Skeletal muscle tissue (tissue), 4 donors: ENCODE data around the gene MSRB1. TPM values are rescaled to one million over a fixed set of nuclear protein-coding genes. Genes with fewer than 3 reads are reported as not detected.
"Not testable (repeated sequence)": the region's sequence is repeated elsewhere in the genome, so short reads cannot be mapped to it uniquely, and the experiment has no call there.

Experiments
- H3K27ac ChIP-seq: one replicate; pipeline ENCODE4 v1.7.0; 2013; ENCODE audit warnings: mild to moderate bottlenecking, low read depth, low read length, inconsistent platforms
- H3K27me3 ChIP-seq, 3 donors: one replicate each; pipeline ENCODE4 v1.7.0; 2013; ENCODE audit warnings: low read length in 3 of 3; ENCODE audit not compliant: control insufficient read depth in 3 of 3, insufficient read depth in 3 of 3
- H3K36me3 ChIP-seq, 3 donors: one replicate each; pipeline ENCODE4 v1.7.0; 2013; ENCODE audit warnings: low read length in 3 of 3; ENCODE audit not compliant: control insufficient read depth in 3 of 3, insufficient read depth in 3 of 3
- H3K4me1 ChIP-seq, 3 donors: one replicate each; pipeline ENCODE4 v1.7.0; 2013; ENCODE audit warnings: low read length in 3 of 3, mild to moderate bottlenecking in 3 of 3; ENCODE audit not compliant: control insufficient read depth in 3 of 3, insufficient read depth in 3 of 3
- H3K4me3 ChIP-seq, 3 donors: one replicate each; pipeline ENCODE4 v1.7.0; 2013; ENCODE audit warnings: low read length in 3 of 3
- H3K9ac ChIP-seq, 3 donors: one replicate each; pipeline ENCODE4 v1.7.0; 2013; ENCODE audit warnings: low read length in 3 of 3, mild to moderate bottlenecking in 3 of 3, moderate library complexity in 2 of 3, low read depth in 1 of 3
- H3K9me3 ChIP-seq, 3 donors: one replicate each; pipeline ENCODE4 v1.7.0; 2013; ENCODE audit warnings: low read length in 3 of 3; ENCODE audit not compliant: control insufficient read depth in 3 of 3
- total RNA-seq: library from RNA; depleted of rRNA; stranded (reverse); fragments of >200 nt; gene quantifications from one replicate; pipeline ENCODE4 v1.2.3, GENCODE V29; 2014
- donor health status: Osteomylitis.

Gene MSRB1
- total RNA-seq, 1 donor from 2014 or later = 13.6 TPM

DNA sequence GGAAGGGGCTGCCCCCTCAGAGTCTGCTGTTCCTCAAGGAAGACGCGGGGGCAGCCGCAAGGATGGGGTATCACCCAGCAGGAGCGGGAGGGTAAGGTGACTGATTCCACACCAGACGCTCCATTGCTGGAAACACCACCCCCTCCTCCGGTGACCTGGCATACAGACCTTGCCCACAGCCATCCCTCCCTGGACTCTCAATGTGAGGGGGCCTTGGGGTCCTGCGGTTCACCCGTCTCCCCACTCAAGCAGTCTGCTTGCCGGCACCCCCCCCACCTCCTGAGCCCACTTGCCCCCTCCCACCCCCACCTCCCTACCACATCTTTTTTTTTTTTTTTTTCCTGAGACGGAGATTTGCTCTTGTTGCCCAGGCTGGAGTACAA, 12.7 kb downstream of the MSRB1 start:
- no peaks in the 10 kb centered on the region for H3K9me3 ChIP-seq
- no peak overlapping the region for H3K27ac ChIP-seq
- H3K36me3 ChIP-seq = no peaks in the 10 kb centered on the region
- peaks cover 2 to 19% (median 10%) of the 10 kb centered on the region in 3 donors for H3K4me1 ChIP-seq
- H3K27me3 ChIP-seq = peaks cover 0 to 17% (median 13%) of the 10 kb centered on the region in 3 donors
- no peak overlapping the region for H3K9ac ChIP-seq
- H3K4me3 ChIP-seq = no peak overlapping the region

GRCh38 chr16:1929578-1930337, 13.2 kb downstream of the MSRB1 start:
- Histone ChIP-seq H3K4me1 (peaks cover 2 to 19% (median 9%) of the 10 kb centered on the region in 3 donors), H3K9ac (peak overlapping the region in 2 of 3 donors; percentile 65 to 79), H3K27me3 (peaks cover 1 to 19% (median 13%) of the 10 kb centered on the region in 3 donors), H3K27ac (no peak overlapping the region), H3K9me3 (no peaks in the 10 kb centered on the region), H3K4me3 (peak overlapping the region; percentile 56 to 72 (median 57)), H3K36me3 (no peaks in the 10 kb centered on the region)

DNA sequence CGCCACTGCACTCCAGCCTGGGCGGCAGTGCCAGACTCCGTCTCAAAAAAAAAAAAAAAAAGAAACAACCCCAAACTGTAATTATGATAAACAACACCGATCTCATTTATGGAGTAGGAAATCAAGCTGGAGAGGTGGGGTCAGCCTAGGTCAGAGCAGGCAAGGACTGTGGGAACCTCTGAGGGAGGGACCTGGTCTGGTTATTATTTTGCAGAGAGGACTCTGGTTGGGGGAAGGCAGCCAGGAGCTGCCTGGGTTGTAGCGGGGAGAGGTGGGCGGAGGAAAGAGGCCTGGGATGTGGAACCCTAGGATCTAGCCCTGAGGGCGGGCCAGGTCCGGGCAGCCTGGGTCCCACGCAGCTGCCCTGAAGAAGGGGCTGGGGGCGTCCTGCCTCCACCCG, 13.9 kb downstream of the MSRB1 start:
- H3K4me3 ChIP-seq = peak overlapping the region; percentile 56 to 72 (median 57)
- peak overlapping the region in 1 of 3 donors; percentile 79 for H3K9ac ChIP-seq

DNA sequence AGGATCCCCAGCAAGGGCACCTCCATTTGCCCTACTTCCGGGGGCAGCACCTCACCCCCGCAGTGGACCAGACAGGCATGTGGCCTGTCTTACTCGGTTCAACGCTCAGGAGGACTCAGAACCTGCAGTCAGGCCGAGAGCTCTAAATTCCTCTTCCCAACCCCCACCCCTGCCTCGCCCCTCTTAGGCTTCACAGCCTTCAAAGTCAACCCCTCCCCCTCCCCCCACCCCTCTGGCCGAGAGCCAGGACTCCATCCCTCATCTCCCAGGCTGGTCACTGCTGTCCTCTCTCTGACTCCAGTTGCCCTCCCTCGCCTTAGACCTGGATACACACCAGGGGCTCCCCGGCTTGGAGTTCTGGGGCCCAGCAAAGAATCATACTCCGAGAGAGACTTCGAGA, 16.7 kb downstream of the MSRB1 start:
- H3K9ac ChIP-seq = no peak overlapping the region
- H3K27ac ChIP-seq = no peak overlapping the region
- peaks cover 2 to 7% (median 5%) of the 10 kb centered on the region in 3 donors for H3K4me1 ChIP-seq
- no peak overlapping the region for H3K4me3 ChIP-seq
- no peaks in the 10 kb centered on the region for H3K36me3 ChIP-seq
- peaks cover 25 to 38% (median 34%) of the 10 kb centered on the region in 3 donors for H3K27me3 ChIP-seq
- no peaks in the 10 kb centered on the region for H3K9me3 ChIP-seq

More for the DNA sequence above, 13.9 kb downstream of the MSRB1 start:
- Histone ChIP-seq H3K27me3 (peaks cover 8 to 25% (median 15%) of the 10 kb centered on the region in 3 donors), H3K9me3 (no peaks in the 10 kb centered on the region), H3K27ac (no peak overlapping the region), H3K4me1 (peaks cover 2 to 19% (median 9%) of the 10 kb centered on the region in 3 donors), H3K36me3 (no peaks in the 10 kb centered on the region)

DNA sequence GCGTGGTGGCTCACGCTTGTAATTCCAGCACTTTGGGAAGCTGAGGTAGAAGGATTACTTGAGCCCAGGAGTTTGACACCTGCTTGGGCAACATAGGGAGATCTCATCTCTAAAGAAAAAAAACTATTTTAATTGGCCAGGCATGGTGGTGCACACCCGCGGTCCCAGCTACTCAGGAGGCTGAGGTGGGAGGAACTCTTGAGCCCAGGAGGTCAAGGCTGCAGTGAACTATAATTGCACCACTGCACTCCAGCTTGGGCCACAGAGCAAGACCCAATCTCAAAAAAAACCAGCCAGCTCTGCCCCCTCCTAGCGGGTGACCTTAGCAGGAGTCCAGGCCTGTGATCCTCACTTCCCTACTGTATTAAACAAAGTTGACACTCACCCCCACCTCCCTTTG, 18.9 kb downstream of the MSRB1 start:
- Histone ChIP-seq H3K27me3 (peaks cover 47 to 60% (median 56%) of the 10 kb centered on the region in 3 donors), H3K9ac (no peak overlapping the region), H3K27ac (no peak overlapping the region), H3K9me3 (no peaks in the 10 kb centered on the region), H3K4me1 (peaks cover 1 to 3% (median 1%) of the 10 kb centered on the region in 3 donors), H3K4me3 (no peak overlapping the region), H3K36me3 (no peaks in the 10 kb centered on the region)

- H3K9me3 ChIP-seq = no peaks in the 10 kb centered on the region
- H3K27me3 ChIP-seq = peaks cover 53 to 66% (median 61%) of the 10 kb centered on the region in 3 donors
- peaks cover 0 to 3% (median 2%) of the 10 kb centered on the region in 3 donors for H3K4me1 ChIP-seq
- H3K27ac ChIP-seq = no peak overlapping the region
- H3K4me3 ChIP-seq = no peak overlapping the region
- no peaks in the 10 kb centered on the region for H3K36me3 ChIP-seq
- H3K9ac ChIP-seq = no peak overlapping the region
Observed at GRCh38 chr16:1923299-1924034, 19.5 kb downstream of the MSRB1 start.

DNA sequence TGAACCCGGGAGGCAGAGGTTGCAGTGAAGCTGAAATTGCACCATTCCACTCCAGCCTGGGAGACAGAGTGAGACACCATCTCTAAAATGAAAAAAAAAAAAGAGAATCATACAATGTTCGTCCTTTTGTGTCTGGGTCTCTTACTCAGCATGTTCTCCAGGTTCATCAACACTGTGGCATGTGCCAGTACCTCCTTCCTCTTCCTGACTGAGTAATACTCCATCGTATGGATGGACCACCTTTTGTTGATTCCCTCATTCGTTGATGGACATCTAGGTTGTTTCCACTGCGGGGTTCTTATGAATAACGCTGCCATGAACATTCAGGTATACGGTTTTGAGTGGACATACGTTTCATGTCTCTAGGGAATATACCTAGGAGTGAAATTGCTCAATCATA, 20.6 kb downstream of the MSRB1 start:
- Histone ChIP-seq H3K27me3 (peaks cover 59 to 72% (median 66%) of the 10 kb centered on the region in 3 donors), H3K27ac (no peak overlapping the region), H3K4me3 (no peak overlapping the region), H3K36me3 (no peaks in the 10 kb centered on the region), H3K4me1 (peaks cover 0 to 3% (median 2%) of the 10 kb centered on the region in 3 donors), H3K9ac (no peak overlapping the region), H3K9me3 (no peaks in the 10 kb centered on the region)

GRCh38 chr16:1920727-1921171, 22.2 kb downstream of the MSRB1 start:
- Histone ChIP-seq H3K4me1 (peaks cover 0 to 3% (median 2%) of the 10 kb centered on the region in 3 donors), H3K27ac (no peak overlapping the region), H3K9ac (no peak overlapping the region), H3K9me3 (no peaks in the 10 kb centered on the region), H3K27me3 (peaks cover 73 to 84% (median 81%) of the 10 kb centered on the region in 3 donors), H3K4me3 (no peak overlapping the region), H3K36me3 (no peaks in the 10 kb centered on the region)

DNA sequence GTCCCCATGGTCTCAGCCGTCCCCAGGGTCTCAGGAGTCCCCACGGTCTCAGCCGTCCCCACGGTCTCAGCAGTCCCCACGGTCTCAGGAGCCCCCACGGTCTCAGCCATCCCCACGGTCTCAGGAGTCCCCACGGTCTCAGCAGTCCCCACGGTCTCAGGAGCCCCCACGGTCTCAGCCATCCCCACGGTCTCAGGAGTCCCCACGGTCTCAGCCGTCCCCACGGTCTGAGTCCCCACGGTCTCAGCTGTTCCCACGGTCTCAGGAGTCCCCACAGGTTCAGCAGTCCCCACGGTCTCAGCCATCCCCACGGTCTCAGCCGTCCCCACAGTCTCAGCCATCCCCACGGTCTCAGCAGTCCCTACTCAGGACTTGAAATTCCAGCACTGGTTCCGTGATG, 22.9 kb downstream of the MSRB1 start:
- H3K27ac ChIP-seq, H3K36me3 ChIP-seq, H3K9me3 ChIP-seq, H3K4me3 ChIP-seq, H3K4me1 ChIP-seq, H3K9ac ChIP-seq: not testable (repeated sequence)
- peaks cover 77 to 83% (median 81%) of the 10 kb centered on the region in 3 donors for H3K27me3 ChIP-seq
